GM19467 (cell line): ENCODE results near the gene CYP3A7.
"Not testable (repeated sequence)": the region's sequence is repeated elsewhere in the genome, so short reads cannot be mapped to it uniquely, and the experiment has no call there.

Experiments used
- ATAC-seq: cut with Tn5 transposase; IDR thresholded peaks from one replicate; pipeline ENCODE4 v1.9.1; 2021; ENCODE audit warnings: mild to moderate bottlenecking, moderate library complexity; ENCODE audit not compliant: unreplicated experiment

CYP3A7 gene

DNA sequence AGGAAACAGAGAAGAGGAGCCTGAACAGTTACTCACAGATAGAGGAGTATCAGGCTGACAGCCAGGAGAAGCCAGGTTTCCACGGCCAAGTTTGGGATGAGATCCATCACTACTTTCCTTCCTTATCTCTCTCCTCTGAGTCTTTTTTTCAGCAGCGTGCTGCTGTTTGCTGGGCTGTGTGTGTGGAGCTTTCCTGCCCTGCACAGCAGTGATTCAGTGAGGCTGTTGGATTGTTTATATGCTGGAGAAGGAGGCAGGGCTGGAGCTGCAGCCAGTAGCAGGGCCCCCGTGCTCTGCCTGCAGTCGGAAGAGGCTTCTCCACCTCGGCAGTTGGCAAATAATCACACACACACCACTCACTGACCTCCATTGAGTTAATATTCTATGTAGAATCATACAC is at the start of gene CYP3A7:
TSS of gene CYP3A7 (minus strand) at position 210 of the 400 bp plus-strand sequence. CDS start at position 107, 103 bp downstream.
- no peak for ATAC-seq

DNA sequence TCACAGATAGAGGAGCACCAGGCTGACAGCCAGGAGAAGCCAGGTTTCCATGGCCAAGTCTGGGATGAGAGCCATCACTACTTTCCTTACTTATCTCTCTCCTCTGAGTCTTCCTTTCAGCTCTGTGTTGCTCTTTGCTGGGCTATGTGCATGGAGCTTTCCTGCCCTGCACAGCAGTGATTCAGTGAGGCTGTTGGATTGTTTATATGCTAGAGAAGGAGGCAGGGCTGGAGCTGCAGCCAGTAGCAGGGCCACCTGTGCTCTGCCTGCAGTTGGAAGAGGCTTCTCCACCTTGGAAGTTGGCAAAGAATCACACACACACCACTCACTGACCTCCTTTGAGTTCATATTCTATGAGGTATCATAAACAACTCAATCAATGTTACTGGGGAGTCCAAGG is 49.0 kb upstream of the CYP3A7 start, which contains the start of gene CYP3A4:
TSS of gene CYP3A4 (minus strand) at position 178 of the 400 bp plus-strand sequence. CDS start at position 75, 103 bp downstream.
- no peak for ATAC-seq

DNA sequence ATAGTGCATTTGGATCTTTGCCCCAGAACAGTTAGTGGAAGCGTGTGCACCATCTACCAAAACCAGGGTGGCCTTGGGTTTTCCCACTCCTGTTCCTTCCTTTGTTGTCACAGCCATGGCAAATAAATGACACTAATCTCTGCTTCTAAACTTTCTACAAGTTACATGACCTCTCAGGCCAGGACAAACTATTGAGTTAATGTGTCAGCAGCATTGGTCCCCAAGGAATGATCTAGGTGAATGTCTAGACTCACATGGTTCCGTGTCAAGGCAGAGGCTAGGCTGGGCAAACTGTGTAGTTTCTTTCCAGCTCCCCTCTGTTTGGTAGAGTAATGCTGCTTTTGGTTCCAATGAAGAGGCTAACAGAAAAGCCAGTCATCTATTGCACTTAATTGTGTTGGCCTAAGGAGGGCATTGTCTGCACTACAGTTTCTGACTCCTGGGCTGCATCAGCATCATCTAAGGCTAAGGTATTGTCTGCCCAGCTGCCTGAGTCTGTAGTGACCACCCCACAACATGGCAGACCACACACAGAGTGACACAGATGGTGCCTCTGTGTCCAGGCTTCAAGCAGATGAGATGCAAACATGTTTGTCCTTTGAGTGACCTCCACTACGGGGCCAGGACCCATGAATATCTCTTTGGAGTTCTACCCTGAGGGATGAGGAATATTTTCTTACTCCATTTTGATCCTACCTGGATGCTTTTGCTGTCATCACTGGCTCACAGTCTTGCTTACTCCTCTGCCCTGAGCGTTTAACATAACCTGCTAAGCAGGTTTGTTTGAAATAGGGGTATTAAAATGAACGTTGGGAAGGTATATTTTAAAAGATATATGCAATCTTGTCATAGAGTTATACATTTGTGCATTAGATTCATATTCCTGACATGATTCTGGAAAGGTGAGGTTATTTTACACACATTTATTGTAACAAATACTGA is 47.3 kb upstream of the CYP3A7 start:
- ATAC-seq, result no peak

DNA sequence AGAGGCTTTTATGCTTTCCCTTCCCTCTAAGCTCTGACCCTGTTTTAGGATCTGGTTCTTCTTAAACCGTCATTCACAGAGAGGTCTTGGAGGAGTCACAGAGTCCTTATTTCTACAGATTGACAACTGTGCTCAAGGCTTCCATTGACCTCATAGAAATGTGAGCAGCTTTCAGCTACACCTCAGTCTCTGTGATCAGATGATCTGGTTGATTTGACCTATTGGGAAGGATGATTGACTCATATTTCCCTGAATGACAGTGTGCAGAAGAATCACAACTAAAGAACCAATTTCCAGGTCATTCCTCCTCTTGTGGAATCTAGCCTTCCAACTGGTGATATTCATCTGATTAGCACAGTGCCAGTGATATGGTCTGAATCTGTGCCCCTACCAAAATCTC is 45.6 kb upstream of the CYP3A7 start:
- no peak for ATAC-seq

- ATAC-seq, result no peak
Measured at GRCh38 chr7:99779949-99780348, 45.0 kb upstream of the CYP3A7 start.

- ATAC-seq, result no peak
Measured at GRCh38 chr7:99778880-99779279, 43.9 kb upstream of the CYP3A7 start.

GRCh38 chr7:99773395-99773794 is 38.4 kb upstream of the CYP3A7 start:
- not testable (repeated sequence) for ATAC-seq

GRCh38 chr7:99772565-99772964 is 37.6 kb upstream of the CYP3A7 start:
- no peak for ATAC-seq

GRCh38 chr7:99769494-99769893 is 34.5 kb upstream of the CYP3A7 start:
- ATAC-seq, result not testable (repeated sequence)

DNA sequence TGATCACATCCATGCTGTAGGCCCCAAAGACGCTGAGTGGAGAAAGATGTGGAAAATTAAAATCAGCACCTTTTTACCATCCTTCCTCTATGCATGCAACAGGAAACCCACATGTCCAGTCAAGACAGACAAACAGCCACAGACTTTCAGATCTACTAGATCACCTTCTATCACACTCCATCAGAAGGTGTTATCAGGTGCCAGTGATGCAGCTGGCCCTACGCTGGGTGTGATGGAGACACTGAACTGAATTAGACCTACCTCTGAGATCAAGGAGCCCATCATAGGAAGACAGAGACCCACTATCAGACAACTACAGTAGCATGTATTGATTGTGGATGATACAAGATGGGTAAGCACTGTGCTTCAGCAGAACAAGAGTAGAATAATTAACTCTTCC is 33.5 kb upstream of the CYP3A7 start:
- ATAC-seq, result no peak

- ATAC-seq, result peak; percentile 76
Measured at GRCh38 chr7:99767662-99768061, 32.7 kb upstream of the CYP3A7 start.

- no peak for ATAC-seq
Measured at GRCh38 chr7:99766484-99767099, 31.6 kb upstream of the CYP3A7 start.

DNA sequence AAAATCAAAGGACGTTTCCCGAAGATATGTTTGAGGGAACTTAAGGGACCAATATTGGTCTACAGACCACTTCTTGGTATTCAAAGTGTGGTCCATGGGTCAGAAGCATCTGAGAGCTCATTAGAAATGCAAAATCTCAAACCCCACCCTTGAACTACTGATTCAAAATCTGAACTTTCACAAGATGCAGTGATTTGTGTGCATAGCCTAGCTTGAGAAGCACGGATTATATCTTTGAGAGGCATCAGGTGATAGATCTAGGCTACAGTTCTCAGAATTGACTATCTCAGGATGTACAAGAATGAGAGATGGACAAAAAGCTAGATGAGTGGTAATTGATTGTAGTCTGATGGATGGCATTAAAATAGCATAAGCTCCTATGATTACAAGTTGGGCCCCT is 29.5 kb upstream of the CYP3A7 start:
- no peak for ATAC-seq

DNA sequence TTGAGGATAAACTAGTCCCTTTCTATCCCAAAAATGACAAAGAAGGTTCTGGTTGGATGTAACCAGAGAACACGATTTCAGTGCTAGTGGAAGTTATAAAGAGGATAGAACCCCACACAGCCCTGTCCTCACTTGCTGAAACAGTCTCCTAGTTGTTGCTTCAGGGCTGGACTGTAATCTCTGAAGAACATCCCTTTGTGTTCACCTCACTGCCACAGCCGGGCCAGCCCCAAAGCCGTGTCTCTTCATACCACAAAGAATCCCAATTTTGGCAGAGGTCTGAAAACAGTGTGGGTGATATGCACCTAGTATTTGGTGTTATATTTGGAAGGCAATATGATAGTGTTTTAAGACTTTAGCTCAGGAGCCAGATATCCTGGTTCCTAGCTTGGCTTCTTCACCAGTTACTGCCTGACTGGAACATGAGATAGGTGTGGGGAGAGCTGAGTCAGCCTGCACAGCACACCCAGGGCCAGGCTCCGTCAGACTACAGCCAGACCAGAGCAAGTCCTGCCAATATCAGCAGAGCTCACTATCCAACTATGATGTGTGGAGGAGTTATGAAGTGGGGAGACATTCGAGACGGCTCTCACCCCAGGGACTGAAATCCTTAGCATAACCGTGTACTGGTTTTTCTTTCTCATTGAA is 27.8 kb upstream of the CYP3A7 start:
- ATAC-seq, result no peak

DNA sequence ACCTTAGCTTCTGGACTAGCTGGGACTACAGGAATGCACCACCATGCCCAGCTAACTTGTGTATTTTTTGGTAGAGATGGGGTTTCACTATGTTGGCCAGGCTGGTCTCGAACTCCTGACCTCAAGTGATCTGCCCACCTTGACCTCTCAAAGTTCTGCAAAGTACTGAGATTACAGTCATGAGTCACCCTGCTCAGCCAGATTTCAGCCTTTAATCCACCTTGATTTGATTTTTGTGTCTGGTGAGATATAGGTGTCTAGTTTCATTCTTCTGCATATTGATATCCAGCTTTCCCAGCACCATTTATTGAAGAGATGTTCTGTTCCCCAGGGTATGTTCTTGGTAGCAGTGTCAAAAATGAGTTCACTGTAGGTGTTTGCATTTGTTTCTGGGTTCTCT is 20.1 kb upstream of the CYP3A7 start:
- ATAC-seq, result no peak

DNA sequence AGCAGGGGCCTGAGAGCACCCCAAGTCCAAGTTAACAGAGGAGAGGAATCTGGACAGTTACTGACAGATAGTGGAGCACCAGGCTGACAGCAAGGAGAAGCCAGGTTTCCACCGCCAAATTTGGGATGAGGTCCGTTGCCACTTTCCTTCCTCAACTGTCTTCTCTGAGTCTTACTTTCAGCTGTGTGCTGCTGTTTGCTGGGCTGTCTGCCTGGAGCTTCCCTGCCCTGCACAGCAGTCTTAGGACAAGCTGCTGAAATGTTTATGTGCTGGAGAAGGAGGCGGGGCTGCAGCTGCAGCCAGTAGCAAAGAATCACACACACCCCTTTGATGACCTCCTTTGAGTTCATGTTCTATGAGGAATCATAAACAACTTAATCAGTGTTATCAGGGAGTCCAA is 17.4 kb upstream of the CYP3A7 start:
- no peak for ATAC-seq

GRCh38 chr7:99751322-99752052 is 16.5 kb upstream of the CYP3A7 start:
- ATAC-seq, result not testable (repeated sequence)

- no peak for ATAC-seq
Measured at GRCh38 chr7:99748846-99749579, 14.0 kb upstream of the CYP3A7 start.

GRCh38 chr7:99746915-99747314 is 11.9 kb upstream of the CYP3A7 start:
- not testable (repeated sequence) for ATAC-seq

DNA sequence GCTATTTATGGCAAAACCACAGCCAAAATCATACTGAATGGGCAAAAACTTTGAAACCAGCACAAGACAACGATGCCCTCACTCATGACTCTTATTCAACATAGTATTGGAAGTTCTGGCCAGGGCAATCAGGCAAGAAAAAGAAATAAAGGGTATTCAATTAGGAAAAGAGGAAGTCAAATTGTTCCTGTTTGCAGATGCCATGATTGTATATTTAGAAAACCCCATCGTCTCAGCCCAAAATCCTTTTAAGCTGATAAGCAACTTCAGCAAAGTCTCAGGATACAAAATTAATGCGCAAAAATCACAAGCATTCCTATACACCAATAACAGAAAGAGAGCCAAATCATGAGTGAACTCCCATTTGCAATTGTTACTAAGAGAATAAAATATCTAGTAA is 10.4 kb upstream of the CYP3A7 start:
- ATAC-seq, result not testable (repeated sequence)
